BLaER1 (cell line): ENCODE results near the gene BMP2K.
"Not testable (repeated sequence)": the region's sequence is repeated elsewhere in the genome, so short reads cannot be mapped to it uniquely, and the experiment has no call there.

Source experiments
- H3K27ac ChIP-seq: shearing (Covaris generic); formaldehyde crosslinking; 2 replicates; pipeline ENCODE4 v1.8.1; 2022
- H3K27me3 ChIP-seq: shearing (Covaris generic); formaldehyde crosslinking; 2 replicates; pipeline ENCODE4 v1.8.1; 2022
- H3K36me3 ChIP-seq: shearing (Covaris generic); formaldehyde crosslinking; 2 replicates; pipeline ENCODE4 v1.8.1; 2022
- H3K4me1 ChIP-seq: shearing (Covaris generic); formaldehyde crosslinking; 2 replicates; pipeline ENCODE4 v1.8.1; 2022
- H3K4me2 ChIP-seq: shearing (Covaris generic); formaldehyde crosslinking; 2 replicates; pipeline ENCODE4 v1.8.1; 2022
- H3K4me3 ChIP-seq: shearing (Covaris generic); formaldehyde crosslinking; 2 replicates; pipeline ENCODE4 v1.8.1; 2022
- H3K9ac ChIP-seq: shearing (Covaris generic); formaldehyde crosslinking; 2 replicates; pipeline ENCODE4 v1.8.1; 2022
- H3K9me3 ChIP-seq: shearing (Covaris generic); formaldehyde crosslinking; 2 replicates; pipeline ENCODE4 v1.8.1; 2022
- H4K20me1 ChIP-seq: shearing (Covaris generic); formaldehyde crosslinking; 2 replicates; pipeline ENCODE4 v1.8.1; 2022
- Cebpa-rat ChIP-seq: shearing (Covaris generic); IDR thresholded peaks from 2 replicates; pipeline ENCODE4 v1.8.1; 2022

The BMP2K gene

DNA sequence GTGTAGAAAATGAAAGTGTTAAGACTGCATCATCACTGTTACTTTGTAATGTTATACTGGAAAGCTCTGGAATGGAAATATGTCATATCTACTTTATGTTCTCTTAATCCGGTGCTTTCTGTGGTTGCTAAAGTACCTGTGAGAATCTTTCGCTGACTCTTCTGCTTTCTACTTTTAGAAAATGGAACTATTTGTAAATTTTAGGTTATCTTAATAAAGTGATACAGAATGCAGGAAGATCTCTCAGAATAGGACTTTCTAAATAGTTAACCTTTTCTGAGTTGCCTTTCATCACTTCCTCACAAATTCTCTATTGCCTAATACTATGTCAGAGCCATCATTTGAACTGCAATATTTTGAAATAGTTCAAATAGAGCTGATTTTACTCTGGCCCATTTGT is 69.3 kb downstream of the BMP2K start:
- Histone ChIP-seq H3K27me3 (no peaks in the 10 kb centered on the region), H3K4me1 (no peaks in the 10 kb centered on the region), H3K27ac (no peak overlapping the region), H3K36me3 (peaks cover 17% of the 10 kb centered on the region), H3K9ac (no peak overlapping the region), H3K4me3 (no peak overlapping the region), H3K4me2 (no peak overlapping the region), H3K9me3 (no peaks in the 10 kb centered on the region), H4K20me1 (no peaks in the 10 kb centered on the region)
- no peak for TF ChIP-seq Cebpa-rat

DNA sequence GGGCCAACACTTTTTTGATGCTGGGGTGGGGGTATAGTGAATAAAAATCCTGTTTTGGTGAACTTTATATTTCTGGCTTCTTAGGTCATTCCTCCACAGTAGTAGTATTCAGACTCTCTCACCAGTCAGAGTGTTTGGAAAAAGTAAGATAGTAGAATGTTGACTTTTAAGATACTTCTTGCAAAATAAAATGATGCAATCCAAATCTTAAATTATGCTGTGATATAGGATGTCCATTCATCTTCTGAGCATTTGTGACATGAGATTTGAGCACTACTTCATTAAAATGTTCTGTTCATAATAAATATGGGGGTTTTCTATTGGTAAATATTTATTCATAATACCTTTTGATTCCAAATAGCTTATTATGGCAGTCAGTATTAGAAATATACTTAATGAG is 70.1 kb downstream of the BMP2K start:
- no peaks in the 10 kb centered on the region for H3K9me3 ChIP-seq
- H3K27ac ChIP-seq = no peak overlapping the region
- H3K4me3 ChIP-seq = no peak overlapping the region
- no peaks in the 10 kb centered on the region for H4K20me1 ChIP-seq
- H3K4me1 ChIP-seq = no peaks in the 10 kb centered on the region
- peaks cover 23% of the 10 kb centered on the region for H3K36me3 ChIP-seq
- TF ChIP-seq Cebpa-rat = no peak
- H3K27me3 ChIP-seq = no peaks in the 10 kb centered on the region
- H3K9ac ChIP-seq = no peak overlapping the region
- no peak overlapping the region for H3K4me2 ChIP-seq

DNA sequence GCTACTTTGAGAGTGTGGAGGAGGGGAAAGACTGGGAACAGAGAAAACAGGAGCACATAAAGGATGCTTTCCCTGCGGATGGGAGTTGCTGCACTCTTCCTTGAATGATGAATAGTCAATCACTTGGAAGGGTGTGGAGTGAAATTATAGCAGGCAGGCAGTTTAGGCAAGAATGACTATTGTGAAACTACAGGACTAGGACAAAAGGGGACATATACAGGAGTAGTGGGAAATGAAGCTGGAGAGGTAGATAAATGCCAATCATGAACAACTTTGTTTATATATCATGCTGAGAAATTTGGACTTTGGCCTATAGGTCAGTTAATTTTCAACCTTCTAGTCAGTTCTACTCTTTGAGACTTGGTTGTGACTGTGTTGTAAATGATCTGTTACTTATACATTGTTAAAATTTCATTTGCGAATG is 86.2 kb downstream of the BMP2K start:
- no peaks in the 10 kb centered on the region for H4K20me1 ChIP-seq
- TF ChIP-seq Cebpa-rat = no peak
- no peak overlapping the region for H3K9ac ChIP-seq
- H3K4me2 ChIP-seq = no peak overlapping the region
- peaks cover 53% of the 10 kb centered on the region for H3K36me3 ChIP-seq
- no peak overlapping the region for H3K27ac ChIP-seq
- H3K4me3 ChIP-seq = no peak overlapping the region
- no peaks in the 10 kb centered on the region for H3K27me3 ChIP-seq
- no peaks in the 10 kb centered on the region for H3K9me3 ChIP-seq
- H3K4me1 ChIP-seq = no peaks in the 10 kb centered on the region

DNA sequence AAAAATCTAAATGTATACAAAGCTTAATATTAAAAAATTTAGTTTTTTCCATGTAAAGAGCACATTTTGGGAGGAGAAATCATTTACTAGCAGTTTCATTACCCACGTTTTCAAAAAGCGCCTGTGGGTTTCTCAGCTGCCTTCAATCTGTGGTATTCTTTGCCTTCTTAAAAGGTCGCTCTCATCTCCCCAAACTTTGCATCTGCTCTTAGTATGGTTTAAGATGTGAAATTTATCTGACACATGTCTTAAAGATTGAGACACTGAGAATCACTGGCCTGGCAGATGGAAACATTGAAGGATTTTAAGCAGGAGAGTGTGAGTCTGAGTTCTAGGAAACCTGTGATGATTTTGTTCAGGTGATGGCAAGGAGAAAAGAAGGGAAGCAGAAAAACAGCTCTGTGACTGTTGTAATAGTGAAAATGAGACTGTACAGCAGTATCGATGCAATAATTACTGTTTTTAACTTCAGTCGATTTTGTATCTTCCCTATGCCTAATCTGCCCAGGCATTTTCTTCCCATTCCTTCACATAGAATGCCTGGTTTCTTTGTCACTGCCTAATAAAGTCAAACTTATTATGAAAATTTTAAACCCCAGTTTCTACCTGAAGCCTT is 87.2 kb downstream of the BMP2K start:
- no peak overlapping the region; the same call in 1 of the 2 replicates for H3K9ac ChIP-seq
- H3K4me2 ChIP-seq = no peak overlapping the region
- no peak overlapping the region for H3K27ac ChIP-seq
- H3K36me3 ChIP-seq = peaks cover 60% of the 10 kb centered on the region
- no peak for TF ChIP-seq Cebpa-rat
- H4K20me1 ChIP-seq = no peaks in the 10 kb centered on the region
- H3K4me1 ChIP-seq = no peaks in the 10 kb centered on the region
- no peaks in the 10 kb centered on the region for H3K27me3 ChIP-seq
- no peaks in the 10 kb centered on the region for H3K9me3 ChIP-seq
- no peak overlapping the region for H3K4me3 ChIP-seq

DNA sequence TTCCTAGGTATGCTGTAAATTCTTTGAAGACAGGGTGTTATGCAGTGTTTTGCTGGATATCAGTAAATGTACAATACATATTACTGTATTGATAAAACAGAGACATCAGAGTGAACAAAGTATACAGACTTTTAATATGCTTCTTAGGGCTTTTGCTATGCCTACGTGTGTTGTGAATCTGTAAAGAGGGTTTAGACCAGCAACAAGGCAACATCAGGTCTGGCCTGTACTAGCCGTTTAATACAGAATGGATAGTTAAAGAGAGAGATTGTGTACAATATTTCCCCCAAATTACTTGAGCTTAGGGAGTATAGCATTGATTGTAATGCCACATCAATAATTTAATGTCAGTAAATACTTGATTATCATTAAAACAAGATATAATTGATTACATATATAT is 87.8 kb downstream of the BMP2K start:
- H3K4me1 ChIP-seq = no peaks in the 10 kb centered on the region
- H3K27ac ChIP-seq = no peak overlapping the region
- no peak for TF ChIP-seq Cebpa-rat

DNA sequence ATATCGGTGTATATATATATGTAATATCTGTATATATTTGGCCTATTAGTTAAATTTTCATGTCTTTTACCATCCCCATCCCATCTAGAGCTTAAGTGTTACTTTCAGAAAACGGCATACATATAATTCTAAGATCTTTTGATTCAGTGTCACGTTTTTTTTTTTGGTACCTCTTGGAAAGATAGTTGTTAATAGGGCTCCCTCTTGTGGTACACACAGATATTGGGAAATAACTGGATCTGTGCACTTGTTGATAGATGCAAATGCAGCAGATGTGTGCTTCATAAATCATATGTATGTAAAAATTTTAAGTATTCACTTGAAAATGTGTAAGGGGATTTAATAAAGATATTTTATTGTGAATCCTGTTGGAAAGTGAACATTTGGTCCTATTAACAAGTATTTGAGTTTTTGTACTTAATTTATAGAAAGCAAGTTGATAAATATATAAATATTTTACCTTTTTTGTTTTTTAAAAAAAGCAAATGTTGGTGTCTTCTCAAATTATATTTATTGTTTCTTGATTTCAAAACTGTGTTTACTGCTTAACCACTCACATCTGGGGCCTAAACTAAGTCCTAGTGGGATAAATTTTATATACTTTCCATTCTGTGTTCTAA is 88.4 kb downstream of the BMP2K start:
- Histone ChIP-seq H3K9me3 (no peaks in the 10 kb centered on the region), H3K36me3 (peaks cover 67% of the 10 kb centered on the region), H3K9ac (no peak overlapping the region), H3K27ac (no peak overlapping the region), H3K4me1 (no peaks in the 10 kb centered on the region), H3K4me2 (no peak overlapping the region), H3K27me3 (no peaks in the 10 kb centered on the region), H4K20me1 (no peaks in the 10 kb centered on the region), H3K4me3 (no peak overlapping the region)
- no peak for TF ChIP-seq Cebpa-rat

More for the DNA sequence above, 87.8 kb downstream of the BMP2K start:
- H3K9me3 ChIP-seq = no peaks in the 10 kb centered on the region
- no peaks in the 10 kb centered on the region for H3K27me3 ChIP-seq
- no peaks in the 10 kb centered on the region for H4K20me1 ChIP-seq
- H3K36me3 ChIP-seq = peaks cover 66% of the 10 kb centered on the region
- no peak overlapping the region for H3K4me3 ChIP-seq
- H3K4me2 ChIP-seq = no peak overlapping the region
- H3K9ac ChIP-seq = no peak overlapping the region

DNA sequence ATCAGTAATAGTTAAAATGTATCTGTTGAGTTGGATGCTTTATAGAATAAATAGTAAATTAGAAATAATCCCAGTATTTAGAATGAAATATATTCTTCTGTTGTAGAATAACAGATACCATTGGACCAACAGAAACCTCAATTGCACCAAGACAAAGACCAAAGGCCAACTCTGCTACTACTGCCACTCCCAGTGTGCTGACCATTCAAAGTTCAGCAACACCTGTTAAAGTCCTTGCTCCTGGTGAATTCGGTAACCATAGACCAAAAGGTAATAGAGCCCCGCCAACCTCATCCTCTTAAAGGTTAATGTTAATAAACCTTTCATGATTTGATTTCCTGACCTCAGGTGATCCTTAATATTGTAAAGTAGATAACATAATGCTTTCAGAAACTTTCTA is 89.3 kb downstream of the BMP2K start:
- no peak for TF ChIP-seq Cebpa-rat
- no peaks in the 10 kb centered on the region for H3K27me3 ChIP-seq
- H3K9me3 ChIP-seq = no peaks in the 10 kb centered on the region
- H3K36me3 ChIP-seq = peaks cover 61% of the 10 kb centered on the region
- no peaks in the 10 kb centered on the region for H4K20me1 ChIP-seq
- H3K4me3 ChIP-seq = no peak overlapping the region
- H3K9ac ChIP-seq = no peak overlapping the region
- H3K27ac ChIP-seq = no peak overlapping the region
- no peak overlapping the region for H3K4me2 ChIP-seq
- no peaks in the 10 kb centered on the region for H3K4me1 ChIP-seq

DNA sequence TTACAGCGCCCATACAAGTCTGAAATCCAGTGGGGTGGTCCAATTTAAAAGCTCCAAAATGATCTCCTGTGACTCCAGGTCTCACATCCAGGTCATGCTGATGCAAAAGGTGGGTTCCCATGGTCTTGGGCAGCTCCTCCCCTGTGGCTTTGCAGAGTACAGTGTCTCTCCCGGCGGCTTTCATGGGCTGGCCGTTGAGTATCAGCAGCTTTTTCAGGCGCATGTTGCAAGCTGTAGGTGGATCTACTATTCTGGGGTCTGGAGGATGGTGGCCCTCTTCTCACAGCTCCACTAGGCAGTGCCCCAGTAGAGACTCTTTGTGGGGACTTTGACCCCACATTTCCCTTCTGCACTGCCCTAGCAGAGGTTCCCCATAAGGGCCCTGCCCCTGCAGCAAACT is 92.6 kb downstream of the BMP2K start:
- not testable (repeated sequence) for H3K4me2 ChIP-seq, H3K27ac ChIP-seq, H3K27me3 ChIP-seq, H3K4me3 ChIP-seq, H3K9ac ChIP-seq, H4K20me1 ChIP-seq, H3K4me1 ChIP-seq, H3K9me3 ChIP-seq
- peaks cover 73% of the 10 kb centered on the region for H3K36me3 ChIP-seq

DNA sequence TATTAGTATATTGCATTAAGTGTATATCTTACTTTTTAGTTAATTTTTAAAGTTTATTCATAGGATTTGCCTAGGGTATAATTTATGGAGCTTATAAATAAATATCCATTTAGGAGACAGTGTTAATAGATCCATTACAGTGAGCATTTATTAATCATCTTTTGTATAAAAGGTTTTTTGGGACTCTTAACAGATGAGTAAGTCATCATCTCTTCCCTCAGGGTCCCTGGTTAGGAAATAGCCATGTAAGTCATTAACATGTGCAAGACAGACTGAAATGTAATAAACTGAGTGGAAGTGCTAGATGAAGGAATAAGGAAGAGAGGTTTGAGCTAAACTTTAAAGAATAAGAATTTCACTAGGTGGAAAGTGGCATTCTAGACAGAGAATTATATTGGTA is 93.9 kb downstream of the BMP2K start:
- Histone ChIP-seq H3K9me3 (no peaks in the 10 kb centered on the region), H3K9ac (no peak overlapping the region), H3K4me2 (no peak overlapping the region), H4K20me1 (no peaks in the 10 kb centered on the region), H3K27me3 (no peaks in the 10 kb centered on the region), H3K27ac (no peak overlapping the region), H3K4me1 (no peaks in the 10 kb centered on the region), H3K36me3 (peaks cover 81% of the 10 kb centered on the region), H3K4me3 (no peak overlapping the region)
- TF ChIP-seq Cebpa-rat = no peak

DNA sequence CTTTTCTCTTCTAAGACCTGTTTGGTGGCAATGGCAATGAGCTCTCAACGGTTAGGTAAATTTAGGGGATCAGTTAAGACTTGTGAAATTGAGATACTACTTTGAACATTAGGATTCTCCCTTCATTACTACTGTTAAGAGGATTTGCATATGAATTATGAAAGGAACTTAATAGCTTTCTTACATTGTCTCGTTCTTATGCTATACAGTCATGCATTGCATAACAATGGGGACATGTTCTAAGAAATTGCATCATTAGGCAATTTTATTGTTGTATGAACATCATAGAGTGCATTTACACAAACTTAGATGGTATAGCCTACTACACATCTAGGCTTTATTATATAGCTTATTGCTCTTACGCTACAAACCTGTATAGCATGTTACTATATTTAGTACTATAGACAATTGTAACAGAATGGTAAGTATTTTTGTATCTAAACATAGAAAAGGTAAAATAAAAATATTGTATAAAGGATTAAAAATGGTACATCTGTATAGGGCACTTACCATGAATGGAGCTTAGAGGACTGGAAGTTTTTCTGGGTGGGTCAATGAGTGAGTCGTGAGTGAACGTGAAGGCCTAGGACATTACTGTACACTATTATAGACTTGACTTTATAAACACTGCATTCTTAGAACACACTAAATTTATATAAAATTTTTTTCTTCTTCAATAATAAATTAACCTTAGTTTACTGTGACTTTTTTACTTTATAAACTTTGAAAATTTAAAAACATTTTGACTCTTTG is 100.6 kb downstream of the BMP2K start:
- Histone ChIP-seq H3K4me3 (no peak overlapping the region), H3K27me3 (no peaks in the 10 kb centered on the region), H3K4me2 (no peak overlapping the region), H4K20me1 (no peaks in the 10 kb centered on the region), H3K4me1 (no peaks in the 10 kb centered on the region), H3K9me3 (no peaks in the 10 kb centered on the region), H3K27ac (no peak overlapping the region), H3K9ac (no peak overlapping the region), H3K36me3 (peaks cover 68% of the 10 kb centered on the region)
- TF ChIP-seq Cebpa-rat = no peak
